Amygdala (tissue), 56 donors: ENCODE results near the gene KRTAP12-2.
"Not testable (repeated sequence)": the region's sequence is repeated elsewhere in the genome, so short reads cannot be mapped to it uniquely, and the experiment has no call there.

Source experiments
- DNase-seq, 56 donors: peaks; one replicate each; lab custom pipeline; 2025; lab: John Stamatoyannopoulos, UW

Gene KRTAP12-2

GRCh38 chr21:44702973-44703730, 36.4 kb upstream of the KRTAP12-2 start:
- DNase-seq: no peak

- DNase-seq: no peak
Measured at GRCh38 chr21:44702111-44702972, 35.6 kb upstream of the KRTAP12-2 start.

GRCh38 chr21:44701541-44701940, 34.8 kb upstream of the KRTAP12-2 start:
- DNase-seq: no peak

- DNase-seq: no peak
Measured at GRCh38 chr21:44701023-44701400, 34.3 kb upstream of the KRTAP12-2 start.

GRCh38 chr21:44700101-44701022, 33.6 kb upstream of the KRTAP12-2 start:
- no peak for DNase-seq

- no peak for DNase-seq
Measured at GRCh38 chr21:44699502-44700001, 32.8 kb upstream of the KRTAP12-2 start.

GRCh38 chr21:44697811-44698734, 31.3 kb upstream of the KRTAP12-2 start:
- DNase-seq: no peak

GRCh38 chr21:44697172-44697810, 30.6 kb upstream of the KRTAP12-2 start, which contains the start of gene KRTAP10-12:
KRTAP10-12 (plus strand) TSS chr21:44697172; CDS start chr21:44697202, 30 bp downstream.
- not testable (repeated sequence) for DNase-seq

GRCh38 chr21:44696572-44696971, 29.8 kb upstream of the KRTAP12-2 start:
- no peak for DNase-seq

GRCh38 chr21:44695641-44696040, 28.9 kb upstream of the KRTAP12-2 start:
- no peak for DNase-seq

GRCh38 chr21:44695184-44695583, 28.5 kb upstream of the KRTAP12-2 start:
- no peak for DNase-seq

GRCh38 chr21:44694776-44695175, 28.0 kb upstream of the KRTAP12-2 start:
- no peak for DNase-seq

- no peak for DNase-seq
Measured at GRCh38 chr21:44692798-44693512, 26.2 kb upstream of the KRTAP12-2 start.

GRCh38 chr21:44691686-44692085, 25.0 kb upstream of the KRTAP12-2 start:
- DNase-seq: no peak

GRCh38 chr21:44689740-44690139, 23.0 kb upstream of the KRTAP12-2 start:
- not testable (repeated sequence) for DNase-seq

GRCh38 chr21:44687671-44688070, 20.9 kb upstream of the KRTAP12-2 start:
- DNase-seq: no peak

GRCh38 chr21:44686843-44687561, 20.3 kb upstream of the KRTAP12-2 start:
- no peak for DNase-seq
